T-cell (primary cell): ENCODE results near the gene SNCG. TPM values are rescaled to one million over a fixed set of nuclear protein-coding genes. Genes with fewer than 3 reads are reported as not detected.

Experiments used
- ATAC-seq, 4 experiments: fragments of 200-7000 bp in 3 of 4; fragments of 150-1000 bp in 1 of 4; cut with Tn5 transposase; replicated peaks in 1 of 4; 1 replicate in 3 of 4; 2 replicates in 1 of 4; pipeline ENCODE4 v1.10.0; 2021; ENCODE audit warnings: moderate library complexity in 3 of 4, mild to moderate bottlenecking in 2 of 4, moderate number of reproducible peaks in 1 of 4
- CTCF ChIA-PET, 2 donors: fragments of 300-600 bp; sonication (Branson Sonifier 250); formaldehyde crosslinking; loops; one replicate each; lab custom pipeline; 2022; ENCODE audit warnings: antibody characterized with exemption in 2 of 2; lab: Charles Lee
- POLR2A ChIA-PET, 2 donors: fragments of 300-600 bp; sonication (Branson Sonifier 250); formaldehyde crosslinking; loops; one replicate each; lab custom pipeline; 2022; ENCODE audit warnings: antibody characterized with exemption in 2 of 2; lab: Charles Lee
- DNase-seq, 35 experiments: peaks; one replicate each; pipeline versions ENCODE4 v3.0.0 to v3.0.0-alpha.2; 2013 to 2023
- H3K27ac ChIP-seq: one replicate; pipeline ENCODE4 v1.5.1; 2013; ENCODE audit warnings: low read length
- H3K27me3 ChIP-seq, 2 experiments: replicated peaks in 1 of 2; 1 replicate in 1 of 2; 2 replicates in 1 of 2; pipeline versions ENCODE4 v1.6.1 to v1.7.0; 2013; ENCODE audit warnings: low read length in 1 of 2, mixed read lengths in 1 of 2; ENCODE audit not compliant: control insufficient read depth in 2 of 2, insufficient read depth in 2 of 2; ENCODE audit errors: extremely low read depth in 1 of 2
- H3K36me3 ChIP-seq, 2 donors: 1 replicate in 1 of 2; 2 replicates in 1 of 2; pipeline versions ENCODE4 v1.6.1 to v1.7.0; 2013; ENCODE audit warnings: low read length in 1 of 2; ENCODE audit not compliant: control insufficient read depth in 2 of 2, insufficient read depth in 1 of 2; ENCODE audit errors: extremely low read depth in 1 of 2
- H3K4me1 ChIP-seq, 2 experiments: 1 replicate in 1 of 2; 2 replicates in 1 of 2; pipeline versions ENCODE4 v1.6.1 to v1.7.0; 2013; ENCODE audit warnings: low read length in 2 of 2, mixed read lengths in 1 of 2; ENCODE audit not compliant: insufficient read depth in 2 of 2, control insufficient read depth in 1 of 2; ENCODE audit errors: extremely low read depth in 1 of 2
- H3K4me3 ChIP-seq, 2 donors: 1 replicate in 1 of 2; 2 replicates in 1 of 2; pipeline versions ENCODE4 v1.5.1 to v1.7.0; 2013; ENCODE audit warnings: mild to moderate bottlenecking in 2 of 2, low read length in 1 of 2, moderate library complexity in 1 of 2; ENCODE audit not compliant: control insufficient read depth in 1 of 2; ENCODE audit errors: extremely low read depth in 1 of 2
- H3K9me3 ChIP-seq: 2 replicates; pipeline ENCODE4 v1.7.0; 2013
- H3K27ac Mint-ChIP-seq, 2 donors: one replicate each; pipeline ENCODE4 v1.8.0; 2020 to 2021; ENCODE audit warnings: mild to moderate bottlenecking in 2 of 2, mixed read lengths in 2 of 2
- H3K27me3 Mint-ChIP-seq, 2 donors: one replicate each; pipeline ENCODE4 v1.8.0; 2021 to 2022; ENCODE audit warnings: mixed read lengths in 2 of 2
- H3K36me3 Mint-ChIP-seq: one replicate; pipeline ENCODE4 v1.8.0; 2021; ENCODE audit warnings: mixed read lengths
- H3K4me1 Mint-ChIP-seq, 3 donors: one replicate each; pipeline ENCODE4 v1.8.0; 2020 to 2022; ENCODE audit warnings: mixed read lengths in 3 of 3, mild to moderate bottlenecking in 1 of 3
- H3K4me3 Mint-ChIP-seq, 3 donors: one replicate each; pipeline ENCODE4 v1.8.0; 2020 to 2022; ENCODE audit warnings: mild to moderate bottlenecking in 3 of 3, mixed read lengths in 3 of 3, moderate library complexity in 3 of 3
- H3K9me3 Mint-ChIP-seq, 3 donors: one replicate each; pipeline ENCODE4 v1.8.0; 2020 to 2022; ENCODE audit warnings: mixed read lengths in 3 of 3
- WGBS: methylation state at CpG from one replicate; pipeline ENCODE4 v1.1.5; 2013; ENCODE audit warnings: missing lambda C conversion rate; ENCODE audit not compliant: insufficient coverage; 5-methylcytosine and 5-hydroxymethylcytosine counted together
- total RNA-seq, 35 experiments: library from RNA in 6 of 35; stranded (reverse) in 6 of 35; fragments of 120-200 nt in 1 of 35; gene quantifications; one replicate each; pipeline versions ENCODE4 v1.2.1 to v1.2.4 and lab custom pipeline; 2013 to 2026

SNCG gene
- total RNA-seq, 5 donors from 2014 or later (not counting 1 experiment from before 2014, with no cell fraction given) = 0.41 to 0.66 (median 0.44) TPM; not detected in 2

- Histone ChIP-seq H3K4me1 (peaks cover 2 to 39% of the 10 kb centered on the region in 2 experiments), H3K4me3 (no peak overlapping the region), H3K27me3 (peaks cover 0 to 34% of the 10 kb centered on the region in 2 experiments), H3K36me3 (no peaks in the 10 kb centered on the region), H3K27ac (no peak overlapping the region), H3K9me3 (no peaks in the 10 kb centered on the region)
- Mint-ChIP-seq H3K4me3 (no peak overlapping the region), H3K36me3 (no peaks in the 10 kb centered on the region), H3K27me3 (no peaks in the 10 kb centered on the region), H3K27ac (no peak overlapping the region), H3K9me3 (no peaks in the 10 kb centered on the region), H3K4me1 (peaks cover 12 to 21% (median 15%) of the 10 kb centered on the region in 3 donors)
- ATAC-seq = no peak
- WGBS = 82% methylated on average over 3 of the region's 7 CpGs
- ChIA-PET CTCF (no interaction called here), POLR2A (no interaction called here)
- DNase-seq = peak in 1 of 35 experiments; percentile 18
Observed at GRCh38 chr10:86962136-86962980, 4.0 kb downstream of the SNCG start.

- DNase-seq (no peak), ATAC-seq (no peak)
- H3K36me3 ChIP-seq = no peaks in the 10 kb centered on the region
- ChIA-PET CTCF (no interaction called here), POLR2A (no interaction called here)
- H3K9me3 ChIP-seq = no peaks in the 10 kb centered on the region
- H3K27ac ChIP-seq = no peak overlapping the region
- Mint-ChIP-seq H3K36me3 (no peaks in the 10 kb centered on the region), H3K27ac (no peak overlapping the region), H3K4me3 (no peak overlapping the region), H3K4me1 (peaks cover 17 to 27% (median 20%) of the 10 kb centered on the region in 3 donors), H3K9me3 (no peaks in the 10 kb centered on the region), H3K27me3 (no peaks in the 10 kb centered on the region)
- no peak overlapping the region for H3K4me3 ChIP-seq
- peaks cover 2 to 45% of the 10 kb centered on the region in 2 experiments for H3K4me1 ChIP-seq
- H3K27me3 ChIP-seq = peaks cover 0 to 34% of the 10 kb centered on the region in 2 experiments
- 88% methylated on average over 6 of the region's 7 CpGs for WGBS
Observed at GRCh38 chr10:86962981-86963310, 4.5 kb downstream of the SNCG start.

- H3K36me3 Mint-ChIP-seq = no peaks in the 10 kb centered on the region
- Histone ChIP-seq H3K36me3 (no peaks in the 10 kb centered on the region), H3K9me3 (no peaks in the 10 kb centered on the region), H3K27ac (no peak overlapping the region), H3K4me1 (peaks cover 2 to 47% of the 10 kb centered on the region in 2 experiments), H3K27me3 (peaks cover 0 to 34% of the 10 kb centered on the region in 2 experiments), H3K4me3 (no peak overlapping the region)
- ChIA-PET POLR2A (no interaction called here), CTCF (interaction anchor here in 1 of 2 donors (0.6 kb wide), 1 partner anchor 121 kb away, joined by 3 read pairs; no protein-coding TSS in a partner anchor)
- no peak for ATAC-seq
- no peak overlapping the region for H3K27ac Mint-ChIP-seq
- H3K9me3 Mint-ChIP-seq = no peaks in the 10 kb centered on the region
- DNase-seq = peak in 1 of 35 experiments; percentile 13
- no peak overlapping the region for H3K4me3 Mint-ChIP-seq
- H3K4me1 Mint-ChIP-seq = peaks cover 19 to 30% (median 20%) of the 10 kb centered on the region in 3 donors
- WGBS = 94% methylated on average over 8 of the region's 12 CpGs
- no peaks in the 10 kb centered on the region for H3K27me3 Mint-ChIP-seq
Observed at GRCh38 chr10:86963341-86963919, 5.0 kb downstream of the SNCG start.

- no peaks in the 10 kb centered on the region for H3K9me3 ChIP-seq
- H3K36me3 ChIP-seq = no peaks in the 10 kb centered on the region
- H3K27ac ChIP-seq = no peak overlapping the region
- Mint-ChIP-seq H3K36me3 (no peaks in the 10 kb centered on the region), H3K27me3 (no peaks in the 10 kb centered on the region), H3K4me1 (peaks cover 20 to 36% (median 25%) of the 10 kb centered on the region in 3 donors), H3K4me3 (no peak overlapping the region), H3K9me3 (no peaks in the 10 kb centered on the region), H3K27ac (no peak overlapping the region)
- H3K4me3 ChIP-seq = no peak overlapping the region
- H3K27me3 ChIP-seq = peaks cover 3 to 37% of the 10 kb centered on the region in 2 experiments
- peaks cover 2 to 52% of the 10 kb centered on the region in 2 experiments for H3K4me1 ChIP-seq
- ChIA-PET POLR2A (no interaction called here), CTCF (interaction anchor here (0.6 to 1.5 kb wide), 3 partner anchors 23 to 120 kb away, joined by 3 read pairs; no protein-coding TSS in a partner anchor)
- no peak for ATAC-seq
- DNase-seq = peak in 1 of 35 experiments; percentile 23
- WGBS = 90% methylated on average over 10 of the region's 13 CpGs
Observed at GRCh38 chr10:86964061-86964846, 5.9 kb downstream of the SNCG start.

GRCh38 chr10:86964847-86965190 is 6.4 kb downstream of the SNCG start:
- DNase-seq (no peak), ATAC-seq (no peak)
- Histone ChIP-seq H3K4me3 (no peak overlapping the region), H3K27me3 (peaks cover 4 to 37% of the 10 kb centered on the region in 2 experiments), H3K9me3 (no peaks in the 10 kb centered on the region), H3K27ac (no peak overlapping the region), H3K4me1 (peaks cover 2 to 57% of the 10 kb centered on the region in 2 experiments), H3K36me3 (no peaks in the 10 kb centered on the region)
- Mint-ChIP-seq H3K27me3 (no peaks in the 10 kb centered on the region), H3K9me3 (no peaks in the 10 kb centered on the region), H3K4me3 (no peak overlapping the region), H3K36me3 (no peaks in the 10 kb centered on the region), H3K4me1 (peaks cover 20 to 41% (median 30%) of the 10 kb centered on the region in 3 donors), H3K27ac (no peak overlapping the region)
- no CpG with 5 or more reads among the region's 2 CpGs for WGBS
- ChIA-PET CTCF (interaction anchor here (0.6 to 1.5 kb wide), 3 partner anchors 23 to 26 kb away, joined by 3 read pairs; no protein-coding TSS in a partner anchor), POLR2A (no interaction called here)
